ENCODE measurements around the gene TAS2R60.
"Not testable (repeated sequence)": the region's sequence is repeated elsewhere in the genome, so short reads cannot be mapped to it uniquely, and the experiment has no call there.

The TAS2R60 gene

DNA sequence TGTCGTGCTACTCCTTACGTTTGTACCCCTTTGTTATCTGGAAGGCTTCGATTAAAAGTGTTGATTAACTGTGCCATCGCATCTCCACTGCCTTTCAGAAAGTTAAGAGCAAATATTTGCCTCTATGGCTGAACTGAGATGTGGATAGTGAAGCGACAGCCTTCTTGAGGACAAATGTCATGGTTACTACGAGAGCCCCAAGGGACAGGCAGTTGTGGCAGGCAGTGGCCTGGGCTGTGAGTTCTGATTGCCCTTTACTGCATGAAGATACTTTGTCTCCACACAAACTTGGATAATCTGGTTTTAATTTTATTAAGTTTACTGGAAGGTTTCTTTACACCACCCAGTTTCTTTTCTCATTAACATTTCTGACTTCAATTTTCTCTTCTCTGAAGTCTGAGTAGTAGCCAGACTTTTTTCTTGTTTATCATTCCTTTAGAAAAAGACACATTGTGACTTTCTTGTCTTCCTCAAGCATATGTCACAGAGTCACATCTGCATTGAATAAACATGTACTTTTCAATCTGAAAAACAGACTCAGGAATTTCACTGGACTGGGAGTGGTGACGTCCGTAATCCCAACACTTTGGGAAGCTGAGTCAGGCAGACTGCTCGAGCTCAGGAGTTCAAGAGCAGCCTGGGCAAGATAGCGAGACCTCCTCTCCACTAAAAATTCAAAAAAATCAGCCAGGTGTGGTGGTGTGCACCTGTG lies 36.0 kb downstream of the TAS2R60 start:
- DNase-seq = no peak

DNA sequence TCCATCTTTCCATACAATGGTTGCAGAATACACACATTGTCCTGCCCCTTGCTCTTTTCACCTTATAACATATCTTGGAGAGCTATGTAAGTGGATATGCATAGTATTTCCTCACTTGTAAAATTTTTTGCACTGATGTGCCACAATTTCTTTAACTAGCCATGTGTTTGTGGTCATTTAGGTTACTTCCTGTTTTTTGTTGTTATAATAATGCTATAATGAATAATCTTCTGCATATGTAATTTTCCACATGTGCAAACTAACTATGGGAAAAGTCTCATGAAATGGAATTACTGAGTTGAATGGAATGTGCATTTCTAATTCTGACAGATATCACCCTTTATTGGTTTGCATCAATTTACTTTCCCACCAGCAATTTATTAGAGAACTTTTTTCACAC lies 37.2 kb downstream of the TAS2R60 start:
- no peak for DNase-seq

DNA sequence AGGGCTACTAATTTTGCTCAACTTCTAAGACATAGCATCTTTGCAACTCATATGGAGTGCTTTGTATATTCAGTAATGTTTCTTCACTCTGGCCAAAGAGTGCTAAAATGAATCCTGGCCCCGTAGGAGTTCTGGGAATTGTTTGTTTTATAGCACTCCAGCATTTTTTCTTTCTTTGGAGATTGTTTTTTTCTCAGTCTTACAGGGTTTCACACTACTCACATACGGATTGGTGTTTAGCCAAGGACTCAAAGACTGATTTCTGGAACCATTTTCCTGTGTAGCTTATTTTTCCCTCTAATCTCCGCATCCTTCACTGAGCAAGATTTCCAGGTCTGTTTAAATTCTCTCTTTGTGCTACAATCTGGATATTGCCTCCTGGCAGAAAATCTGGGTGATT lies 40.9 kb downstream of the TAS2R60 start:
- DNase-seq = no peak

DNA sequence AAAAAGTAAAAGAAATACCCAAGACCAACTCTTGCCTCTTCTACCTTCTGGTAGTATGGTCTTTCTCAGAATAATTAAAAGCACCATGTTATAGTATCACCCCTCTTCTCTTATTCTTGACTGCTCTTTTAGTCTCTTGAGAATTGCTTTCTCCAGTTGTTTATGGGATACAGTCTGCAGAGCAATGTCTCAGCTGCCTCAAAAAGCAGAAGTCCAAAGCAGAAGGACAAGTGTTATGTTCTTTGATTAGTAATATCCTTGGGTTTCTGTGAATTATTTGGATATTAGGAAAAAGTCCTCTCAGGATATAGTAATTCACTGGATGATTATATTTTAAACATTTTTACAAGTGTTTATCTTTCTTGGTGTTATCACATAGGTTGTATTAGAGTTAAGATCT lies 41.8 kb downstream of the TAS2R60 start:
- no peak for DNase-seq

DNA sequence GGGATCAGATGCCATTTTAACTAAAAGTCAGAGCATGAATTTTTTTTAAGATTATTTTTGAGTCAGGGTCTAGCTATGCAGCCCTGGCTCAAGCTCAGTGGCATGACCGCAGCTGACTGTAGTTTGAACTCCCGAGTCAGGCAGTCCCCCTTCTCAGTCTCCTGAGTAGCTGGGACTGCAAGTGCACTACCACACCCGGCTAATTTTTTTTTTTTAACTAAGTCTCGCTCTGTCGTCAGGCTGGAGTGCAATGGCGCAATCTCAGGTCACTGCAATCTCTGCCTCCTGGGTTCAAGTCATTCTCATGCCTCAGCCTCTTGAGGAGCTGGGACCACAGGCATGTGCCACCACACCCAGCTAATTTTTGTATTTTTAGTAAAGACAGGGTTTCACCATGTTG lies 42.2 kb downstream of the TAS2R60 start:
- DNase-seq = no peak

DNA sequence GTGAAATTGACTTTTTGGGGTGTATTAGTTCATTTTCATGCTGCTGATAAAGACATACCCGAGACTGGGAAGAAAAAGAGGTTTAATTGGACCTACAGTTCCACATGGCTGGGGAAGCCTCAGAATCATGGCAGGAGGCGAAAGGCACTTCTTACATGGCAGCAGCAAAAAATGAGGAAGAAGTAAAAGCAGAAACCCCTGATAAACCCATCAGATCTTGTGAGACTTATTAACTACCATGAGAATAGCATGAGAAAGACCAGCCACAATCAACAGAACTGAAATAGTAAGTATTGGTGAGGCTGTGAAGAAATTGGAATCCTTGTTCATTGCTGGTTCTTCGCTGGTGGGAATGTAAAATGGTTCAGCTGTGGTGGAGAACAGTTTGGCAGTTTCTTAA lies 43.0 kb downstream of the TAS2R60 start:
- DNase-seq = not testable (repeated sequence)

DNA sequence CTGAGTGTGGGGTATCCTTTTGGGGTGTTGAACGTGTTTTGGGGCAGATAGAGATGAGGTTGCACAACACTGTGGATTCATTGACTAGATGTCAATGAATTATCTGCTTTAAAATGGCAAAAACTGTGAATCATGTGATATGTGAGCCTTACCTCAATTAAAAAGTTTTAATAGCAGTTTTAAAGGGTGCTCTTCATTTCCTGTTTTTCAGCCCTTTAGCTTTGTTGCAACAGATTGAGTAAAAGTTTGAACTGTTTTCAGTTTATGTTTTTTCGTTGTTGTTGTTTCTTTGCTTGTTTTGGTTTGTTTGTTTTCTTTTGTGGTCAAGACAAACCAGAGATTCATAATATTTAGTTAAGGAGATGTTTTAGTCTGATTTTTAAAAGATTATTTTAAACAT lies 43.8 kb downstream of the TAS2R60 start:
- no peak for DNase-seq

DNA sequence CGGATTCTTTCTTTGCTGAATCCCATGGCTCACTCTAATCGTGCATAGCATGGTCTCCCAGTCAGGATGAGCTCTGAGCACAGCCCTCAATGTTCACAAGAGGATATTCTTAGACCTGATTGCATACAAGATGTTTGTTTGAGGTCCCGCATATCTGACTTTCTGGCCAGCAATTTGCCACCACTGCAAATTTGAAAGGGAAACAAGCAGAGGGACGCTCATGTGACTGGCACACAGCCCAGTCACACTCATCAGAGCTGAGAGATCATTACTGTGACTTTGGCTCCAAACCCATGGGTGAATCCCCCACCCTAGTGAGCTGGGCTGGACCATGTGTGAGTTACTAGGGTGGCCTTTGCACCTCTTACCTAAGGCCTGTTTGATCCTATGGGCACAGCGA lies 44.3 kb downstream of the TAS2R60 start:
- DNase-seq = no peak

DNA sequence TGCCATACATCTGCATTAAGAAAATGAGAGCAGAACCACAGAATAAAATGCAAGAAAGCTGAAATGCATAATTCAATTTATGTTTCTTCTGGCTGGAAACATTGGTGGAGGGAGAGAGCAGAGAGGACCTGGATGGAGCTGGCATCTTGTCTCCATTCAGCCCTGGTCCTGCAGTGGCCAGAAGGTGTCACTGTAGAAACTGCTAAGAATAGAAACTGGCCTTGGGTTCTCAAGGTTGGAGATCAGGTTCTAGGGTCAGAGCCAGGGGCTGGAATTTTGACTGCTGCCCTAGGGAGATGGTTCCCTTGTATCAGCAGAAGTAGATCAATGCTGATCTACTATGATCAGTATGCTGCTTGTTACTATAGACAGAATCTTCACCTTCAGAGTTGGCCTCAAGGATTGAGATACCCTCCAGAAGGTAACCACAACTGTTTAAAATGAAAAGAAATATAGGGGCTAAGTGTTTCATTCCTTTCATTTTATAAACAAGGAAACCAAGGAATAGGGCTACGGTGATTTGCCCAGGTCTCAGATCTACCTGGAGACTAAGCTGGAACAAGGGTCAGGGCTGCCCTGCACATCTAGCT lies 47.6 kb downstream of the TAS2R60 start:
- DNase-seq = no peak

DNA sequence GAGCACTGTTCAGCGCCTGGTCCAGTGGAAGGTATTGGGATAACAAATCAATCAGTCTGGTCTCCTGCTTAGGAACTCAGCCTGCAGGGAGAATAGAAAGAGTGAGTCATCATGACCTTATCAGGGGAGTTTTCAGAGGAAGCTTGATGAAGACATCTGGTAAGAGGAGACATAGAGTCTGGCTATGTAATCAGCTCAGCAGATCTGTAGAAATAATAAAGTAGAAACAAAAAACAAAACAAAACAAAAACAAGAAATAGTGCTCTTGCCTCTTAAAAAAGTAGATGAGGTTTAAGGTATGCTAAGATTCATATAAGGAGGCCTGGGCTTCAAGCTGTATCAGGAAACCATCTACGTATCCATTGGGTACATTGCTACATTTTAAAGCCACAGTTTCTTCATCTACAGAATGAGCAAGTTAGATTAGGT lies 48.8 kb downstream of the TAS2R60 start:
- no peak for DNase-seq

DNA sequence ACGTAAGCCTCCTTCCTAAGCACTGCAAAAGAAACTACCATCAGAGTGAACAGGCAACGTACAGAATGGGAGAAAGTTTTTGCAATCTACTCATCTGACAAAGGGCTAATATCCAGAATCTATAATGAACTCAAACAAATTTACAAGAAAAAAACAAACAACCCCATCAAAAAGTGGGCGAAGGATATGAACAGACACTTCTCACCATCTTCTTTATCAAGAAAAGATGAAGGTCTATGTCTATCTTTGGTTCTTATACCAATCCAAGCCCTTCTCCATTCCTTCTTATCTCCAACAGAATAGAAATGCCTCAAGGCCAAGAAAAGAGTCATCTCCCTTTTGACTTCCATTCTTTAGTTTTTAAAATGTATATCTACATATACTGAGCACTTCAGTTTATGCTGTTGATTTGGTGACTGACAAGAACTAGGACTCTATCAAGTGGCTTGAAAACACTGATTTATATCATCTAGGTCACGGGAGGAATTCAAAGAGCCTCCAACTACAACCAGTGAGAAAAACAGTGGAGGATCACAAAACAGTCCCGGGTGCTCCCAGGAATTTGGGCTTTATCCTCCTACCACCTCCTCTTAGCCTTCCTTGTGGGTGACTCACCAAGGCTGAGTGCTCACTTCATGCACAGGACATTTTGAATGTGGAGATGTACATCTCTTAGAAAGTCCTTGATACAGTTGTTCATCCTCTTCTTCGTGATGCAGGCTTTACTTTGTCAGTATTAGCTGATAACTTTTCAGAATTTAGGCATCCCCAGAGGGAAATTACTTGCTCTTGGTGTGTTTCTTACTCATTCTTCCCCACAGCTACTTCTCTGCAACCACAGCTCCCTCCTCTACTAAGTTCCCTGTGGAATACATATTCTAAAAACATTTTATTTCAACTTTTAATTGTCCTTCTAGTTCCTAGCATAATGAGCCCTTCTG lies 49.8 kb downstream of the TAS2R60 start:
- DNase-seq = no peak

DNA sequence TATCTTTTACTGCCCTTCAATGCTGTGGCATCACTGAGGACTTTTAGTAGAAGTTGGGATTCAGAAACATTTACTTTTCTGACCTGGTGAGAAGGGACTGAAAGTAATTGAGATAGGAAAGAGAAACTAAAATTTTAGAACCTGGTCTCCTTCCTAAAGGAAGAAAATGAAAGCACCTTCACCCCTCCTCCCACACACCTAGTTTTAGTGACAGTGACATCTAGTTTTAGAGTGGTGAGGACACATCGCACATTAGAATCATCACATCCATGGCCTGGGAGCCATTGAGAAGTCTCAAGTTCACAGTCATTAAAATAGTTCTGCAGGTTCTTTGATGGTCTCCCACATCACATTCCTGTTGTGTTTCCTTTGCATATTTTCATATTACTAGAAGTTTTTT lies 50.5 kb downstream of the TAS2R60 start:
- DNase-seq = no peak
